CD4-positive, alpha-beta T cell treated with Interleukin-15 for 4 hours (primary cell): ENCODE results near the gene HM13.
"Not testable (repeated sequence)": the region's sequence is repeated elsewhere in the genome, so short reads cannot be mapped to it uniquely, and the experiment has no call there.

Experiments used
- DNase-seq: peaks from one replicate; pipeline ENCODE4 v3.0.0-alpha.2; 2020; ENCODE audit warnings: low spot score

HM13 gene

GRCh38 chr20:31514154-31515071, at the start of gene HM13:
Gene HM13 (plus strand): TSS chr20:31514442. CDS start chr20:31514552, 110 bp downstream.
- DNase-seq, result peak; percentile 88

- DNase-seq, result not testable (repeated sequence)
Measured at GRCh38 chr20:31470946-31471345, 43.3 kb upstream of the HM13 start.

GRCh38 chr20:31472395-31473330, 41.6 kb upstream of the HM13 start:
- DNase-seq, result no peak

GRCh38 chr20:31473331-31474096, 40.7 kb upstream of the HM13 start:
- DNase-seq, result no peak

- DNase-seq, result no peak
Measured at GRCh38 chr20:31474097-31474436, 40.2 kb upstream of the HM13 start.

GRCh38 chr20:31474758-31475427, 39.3 kb upstream of the HM13 start, which contains the start of the genes DEFB124 and REM1:
Gene DEFB124 (minus strand): TSS chr20:31475127. CDS start chr20:31473013, 2,114 bp downstream.
Gene REM1 (plus strand): TSS chr20:31475288. CDS start chr20:31476446, 1,158 bp downstream.
- no peak for DNase-seq

GRCh38 chr20:31475472-31476293, 38.6 kb upstream of the HM13 start:
- DNase-seq, result no peak

- DNase-seq, result no peak
Measured at GRCh38 chr20:31476294-31476585, 38.0 kb upstream of the HM13 start.

GRCh38 chr20:31476643-31477215, 37.5 kb upstream of the HM13 start:
- DNase-seq, result no peak

- no peak for DNase-seq
Measured at GRCh38 chr20:31484001-31484400, 30.2 kb upstream of the HM13 start.

GRCh38 chr20:31485450-31486339, 28.5 kb upstream of the HM13 start:
- no peak for DNase-seq

GRCh38 chr20:31488115-31488514, 26.1 kb upstream of the HM13 start:
- DNase-seq, result no peak

GRCh38 chr20:31489152-31489551, 25.1 kb upstream of the HM13 start:
- no peak for DNase-seq

- no peak for DNase-seq
Measured at GRCh38 chr20:31490752-31491151, 23.5 kb upstream of the HM13 start.

- no peak for DNase-seq
Measured at GRCh38 chr20:31494131-31494530, 20.1 kb upstream of the HM13 start.

GRCh38 chr20:31496761-31497295, 17.4 kb upstream of the HM13 start:
- DNase-seq, result no peak

GRCh38 chr20:31497838-31498540, 16.3 kb upstream of the HM13 start:
- DNase-seq, result no peak

GRCh38 chr20:31500527-31500926, 13.7 kb upstream of the HM13 start:
- no peak for DNase-seq
